NCI-H510A (cell line): ENCODE measurements around the gene BTBD8.

Experiments
- DNase-seq: peaks from one replicate; lab custom pipeline; 2025; lab: John Stamatoyannopoulos, UW

BTBD8 gene

DNA sequence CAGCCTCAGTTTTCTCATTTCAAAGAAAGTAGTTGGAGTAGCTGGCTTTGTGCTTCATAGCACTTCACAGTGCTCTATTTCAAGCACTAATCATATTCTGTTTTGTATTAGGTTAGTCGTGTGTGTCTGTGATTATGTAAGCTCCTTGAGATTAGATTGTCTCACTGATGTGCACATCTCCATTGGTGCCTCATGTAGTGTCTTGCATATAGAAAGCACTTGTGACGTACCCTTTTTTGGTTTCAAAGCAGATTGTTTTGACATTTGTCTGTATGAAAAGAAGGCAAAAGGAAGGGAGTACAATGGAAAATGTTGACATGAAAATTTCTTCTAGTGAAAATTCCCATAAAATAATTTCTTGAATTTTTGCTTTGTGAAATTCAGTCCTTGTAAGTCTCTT is 13.9 kb downstream of the BTBD8 start:
- no peak for DNase-seq

DNA sequence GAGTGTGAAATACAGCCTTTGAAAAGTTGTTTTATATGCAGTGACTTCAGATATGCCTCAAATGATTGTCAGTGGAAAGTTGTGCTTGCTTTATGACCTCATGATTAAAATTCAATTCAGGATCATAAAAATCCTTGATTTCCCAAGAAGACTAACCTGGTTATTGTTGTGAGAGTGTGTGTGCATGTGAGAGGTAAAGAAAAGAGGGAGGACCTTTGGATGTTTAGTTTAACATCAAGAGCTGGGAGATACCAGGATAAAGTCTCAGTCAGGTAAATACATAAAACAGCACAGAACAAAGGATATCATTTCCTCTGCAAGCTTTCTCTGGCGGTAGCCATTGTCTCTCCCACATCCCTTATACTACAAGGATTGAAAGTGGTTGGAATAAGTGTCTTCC is 14.4 kb downstream of the BTBD8 start:
- DNase-seq, result no peak

DNA sequence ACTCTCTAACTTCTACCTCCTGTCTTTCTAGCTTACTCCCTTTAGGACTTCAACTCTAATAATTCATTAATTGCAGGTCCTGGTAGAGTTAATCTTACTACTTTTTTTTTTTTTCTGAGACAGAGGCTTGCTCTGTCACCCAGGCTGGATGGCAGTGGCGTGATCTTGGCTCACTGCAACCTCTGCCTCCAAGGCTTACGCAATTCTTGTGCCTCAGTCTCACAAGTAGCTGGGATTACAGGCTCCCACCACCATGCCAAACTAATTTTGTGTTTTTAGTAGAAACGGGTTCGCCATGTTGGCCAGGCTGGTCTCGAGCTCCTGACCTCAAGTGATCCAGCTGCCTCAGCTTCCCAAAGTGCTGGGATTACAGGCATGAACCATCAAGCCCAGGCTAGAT is 15.7 kb downstream of the BTBD8 start:
- no peak for DNase-seq

DNA sequence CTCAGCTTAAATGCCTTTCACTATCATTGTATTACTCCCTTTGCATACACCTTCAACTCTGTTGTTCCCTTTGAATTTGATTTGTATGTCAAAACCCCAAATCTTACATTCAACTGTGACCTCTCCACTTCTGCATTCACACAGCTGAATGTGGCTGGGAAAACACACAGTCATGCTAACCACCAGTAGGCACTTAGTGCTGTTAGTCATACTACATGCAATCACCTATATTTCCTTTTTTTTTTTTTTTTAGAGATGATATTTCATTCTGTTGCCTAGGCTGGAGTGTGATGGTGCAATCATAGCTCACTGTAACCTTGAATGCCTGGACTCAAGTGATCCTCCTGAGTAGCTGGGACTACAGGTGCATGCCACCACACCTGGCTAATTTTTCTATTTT is 16.2 kb downstream of the BTBD8 start:
- DNase-seq, result no peak

DNA sequence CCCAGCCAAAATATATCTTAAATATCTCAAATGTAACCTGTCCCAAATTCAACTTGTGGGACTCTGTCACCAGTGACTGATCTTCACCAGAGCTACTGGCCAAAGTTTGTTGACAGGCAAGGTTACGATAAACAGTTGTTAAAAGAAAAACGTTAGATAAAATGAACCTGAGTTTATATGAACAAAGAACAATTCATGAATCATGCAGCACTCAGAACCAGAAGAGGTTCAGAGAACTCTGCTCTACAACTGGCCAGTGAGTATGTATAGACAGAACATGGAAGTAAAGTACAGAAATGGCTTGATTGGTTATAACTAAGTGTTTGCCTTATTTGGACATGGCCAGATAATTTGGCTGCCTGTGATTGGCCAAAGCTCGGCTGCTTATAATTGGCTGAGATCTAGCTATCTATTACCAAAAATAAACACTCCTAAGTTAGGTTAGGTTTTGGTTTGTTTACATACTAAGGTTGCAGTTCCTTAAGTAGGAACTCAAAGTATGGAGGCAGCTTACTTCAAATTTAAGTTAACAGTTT is 25.5 kb downstream of the BTBD8 start:
- no peak for DNase-seq

DNA sequence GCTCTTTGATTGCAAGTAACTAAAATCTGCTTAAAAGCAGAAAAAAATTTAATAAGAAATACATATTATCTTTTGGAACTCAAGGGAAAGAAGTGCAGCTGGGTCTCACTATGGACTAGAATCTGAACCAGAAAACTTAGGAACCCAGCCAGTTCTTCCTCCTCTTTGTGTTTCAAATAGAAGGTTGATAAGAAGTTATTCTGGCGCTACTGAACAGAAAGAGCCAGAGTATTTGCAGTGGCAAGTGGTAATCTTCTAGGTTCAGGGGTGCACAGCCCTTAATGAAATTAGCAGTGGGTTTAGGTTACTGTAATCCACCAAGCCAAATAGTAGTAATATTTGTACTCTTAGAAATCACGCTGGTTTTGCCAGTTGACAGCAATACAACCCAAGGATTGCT is 28.5 kb downstream of the BTBD8 start:
- no peak for DNase-seq

DNA sequence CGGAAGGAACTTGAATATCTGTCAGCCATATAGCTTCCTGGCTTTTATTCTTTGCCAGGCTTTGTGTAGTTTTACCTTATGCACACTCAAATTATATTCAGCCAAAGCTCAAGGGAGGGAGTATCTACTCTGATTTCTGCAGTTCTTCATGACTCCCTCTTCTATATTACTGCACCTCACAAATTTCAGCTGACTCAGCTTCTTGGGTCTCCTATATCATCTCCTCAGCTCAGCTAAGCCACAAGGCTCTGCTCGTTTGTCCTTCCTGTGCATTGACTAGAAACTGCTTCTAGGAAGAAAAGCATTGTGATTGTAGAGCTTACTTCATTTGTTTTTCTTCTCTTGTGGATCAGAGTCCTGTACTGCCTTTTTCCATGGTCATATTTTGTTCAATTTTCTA is 37.4 kb downstream of the BTBD8 start:
- DNase-seq, result no peak

DNA sequence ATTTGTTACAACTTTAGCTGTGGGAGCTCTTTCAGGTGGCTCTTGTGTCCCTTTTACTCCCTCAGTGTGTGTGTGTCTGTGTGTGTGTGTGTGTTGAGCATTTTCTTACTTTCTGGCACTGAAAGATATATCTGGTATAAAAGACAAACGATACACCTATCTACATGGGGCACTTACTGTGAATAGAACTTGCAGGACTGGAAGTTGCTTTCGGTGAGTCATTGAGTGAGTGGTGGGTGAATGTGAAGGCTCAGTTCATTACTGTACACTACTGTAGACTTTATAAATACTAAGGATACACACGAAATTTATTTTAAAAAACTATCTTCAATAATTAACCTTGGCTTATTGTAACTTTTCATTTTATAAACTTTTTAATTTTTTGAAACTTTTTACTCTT is 38.7 kb downstream of the BTBD8 start:
- DNase-seq, result no peak

DNA sequence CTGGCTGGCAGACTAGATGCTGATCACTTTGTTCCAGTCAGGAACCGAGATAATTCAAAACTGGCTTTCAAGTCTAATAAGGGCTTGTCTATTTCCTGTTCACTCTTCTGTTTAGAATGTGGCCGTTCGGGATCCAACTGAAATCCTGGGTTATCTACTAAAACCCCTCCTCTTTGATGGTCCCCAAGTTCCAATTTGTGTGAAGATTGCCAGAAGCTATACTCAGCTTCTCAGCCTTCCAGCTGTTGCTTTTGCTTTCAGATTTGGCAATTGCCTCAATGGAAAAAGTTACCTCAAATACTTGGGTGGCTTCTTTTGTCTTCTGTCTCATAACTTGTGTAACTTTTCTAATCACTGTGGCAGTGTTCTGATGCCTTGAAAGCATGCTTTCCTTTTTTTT is 43.7 kb downstream of the BTBD8 start:
- DNase-seq, result no peak

DNA sequence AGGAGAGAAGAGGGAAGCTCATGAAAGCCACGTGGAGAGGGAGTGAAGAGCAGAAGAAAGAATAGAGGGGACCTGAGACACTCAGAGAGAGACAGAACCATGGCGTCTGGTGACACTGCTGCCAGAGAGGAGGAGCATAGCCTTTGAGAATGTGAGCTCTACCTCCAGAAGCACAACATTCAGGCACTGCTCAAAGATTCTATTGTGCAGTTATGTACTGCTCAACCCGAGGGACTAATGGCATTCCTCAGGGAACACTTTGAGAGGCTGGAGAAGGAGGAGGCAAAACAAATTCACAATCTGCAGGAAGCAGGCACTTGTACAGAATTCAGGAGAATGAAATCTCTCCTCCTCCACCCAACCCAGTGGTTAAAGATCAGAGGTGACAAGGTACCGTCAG is 45.1 kb downstream of the BTBD8 start:
- no peak for DNase-seq

DNA sequence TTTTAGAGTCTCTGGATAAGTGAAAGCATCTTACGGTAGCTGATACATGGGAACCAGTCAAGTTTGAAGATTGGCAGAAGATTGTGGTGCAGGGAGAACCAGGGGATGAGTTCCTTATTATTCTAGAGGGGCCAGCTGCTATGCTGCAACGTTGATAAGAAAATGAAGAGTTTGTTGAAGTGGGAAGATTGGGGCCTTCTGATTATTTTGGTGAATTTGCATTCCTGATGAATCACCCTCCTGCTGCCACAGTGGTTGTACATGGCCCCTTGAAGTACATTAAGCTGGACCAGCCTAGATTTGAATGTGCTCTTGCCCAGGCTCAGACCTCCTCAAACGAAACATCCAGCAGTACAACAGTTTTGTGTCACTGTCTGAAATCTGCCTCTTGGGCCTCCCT is 45.9 kb downstream of the BTBD8 start:
- DNase-seq, result no peak

DNA sequence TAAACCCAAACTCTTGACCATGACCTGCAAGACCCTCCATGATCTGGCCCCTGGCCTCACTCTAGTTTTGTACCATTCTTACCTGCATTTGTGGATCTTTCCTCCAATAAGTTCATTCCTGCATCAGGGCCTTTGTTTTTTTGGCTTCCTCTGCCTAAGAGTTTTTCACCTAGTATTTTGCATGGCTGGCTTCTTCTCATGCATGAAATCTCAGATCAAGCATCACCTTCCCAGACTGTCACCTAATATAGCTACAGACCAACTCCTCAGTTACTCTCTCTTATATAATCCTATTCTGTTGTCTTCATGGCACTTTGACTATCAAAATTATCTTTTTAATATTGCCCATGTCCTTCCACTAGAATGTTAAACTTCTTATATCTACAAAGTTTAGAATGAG is 54.2 kb downstream of the BTBD8 start:
- no peak for DNase-seq

DNA sequence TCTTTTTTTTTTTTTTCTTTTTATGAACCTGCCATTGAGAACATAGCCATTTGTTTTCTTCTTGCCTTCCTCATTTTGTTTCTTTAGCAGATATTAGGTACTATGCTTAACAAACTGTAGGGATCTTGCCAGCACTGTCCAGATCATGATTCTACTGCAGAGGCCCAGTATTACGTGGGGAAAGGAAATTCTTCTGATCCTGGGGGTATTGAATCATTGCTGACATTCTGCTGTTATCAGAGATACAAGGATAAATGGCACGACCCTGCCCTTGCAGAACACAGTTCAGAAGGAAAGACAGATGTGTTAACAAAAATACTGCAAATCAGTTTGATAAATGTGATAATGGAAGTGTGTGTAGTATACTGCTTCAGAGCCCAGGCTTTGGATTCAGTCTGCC is 56.2 kb downstream of the BTBD8 start:
- no peak for DNase-seq

DNA sequence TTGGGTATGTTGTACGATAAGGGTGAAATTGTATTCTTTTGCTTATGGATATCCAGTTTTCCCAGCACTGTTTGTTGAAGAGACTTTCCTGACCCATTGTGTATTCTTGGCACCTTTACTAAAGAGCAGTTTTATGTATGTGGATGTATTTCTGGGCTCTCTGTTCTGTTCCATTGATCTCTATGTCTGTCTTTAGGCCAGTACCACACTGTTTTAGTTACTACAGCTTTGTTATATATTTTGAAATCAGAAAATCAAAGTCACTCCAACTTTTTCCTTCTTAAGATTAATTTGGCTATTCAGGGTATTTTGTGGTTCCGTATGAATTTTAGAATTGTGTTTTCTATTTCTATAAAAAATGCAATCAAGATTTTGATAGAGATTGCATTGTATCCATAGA is 74.8 kb downstream of the BTBD8 start:
- no peak for DNase-seq

DNA sequence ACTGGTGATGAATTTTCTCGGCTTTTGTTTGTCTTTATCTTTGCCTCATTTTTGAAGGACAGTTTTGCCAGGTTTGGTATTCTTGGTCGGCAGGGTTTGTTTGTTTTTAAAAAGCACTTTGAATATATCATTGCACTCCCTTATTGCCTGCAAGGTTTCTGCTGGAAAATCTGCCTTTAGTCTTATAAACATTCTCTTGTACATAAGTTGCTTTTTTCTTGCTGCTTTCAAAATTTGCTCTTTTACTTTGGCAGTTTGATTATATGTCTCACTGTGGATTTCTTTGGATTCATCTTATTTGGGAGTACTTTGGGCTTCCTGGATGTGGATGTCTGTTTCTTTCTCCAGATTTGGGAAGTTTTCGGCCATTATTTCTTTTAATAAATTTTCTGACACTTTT is 79.4 kb downstream of the BTBD8 start:
- no peak for DNase-seq

DNA sequence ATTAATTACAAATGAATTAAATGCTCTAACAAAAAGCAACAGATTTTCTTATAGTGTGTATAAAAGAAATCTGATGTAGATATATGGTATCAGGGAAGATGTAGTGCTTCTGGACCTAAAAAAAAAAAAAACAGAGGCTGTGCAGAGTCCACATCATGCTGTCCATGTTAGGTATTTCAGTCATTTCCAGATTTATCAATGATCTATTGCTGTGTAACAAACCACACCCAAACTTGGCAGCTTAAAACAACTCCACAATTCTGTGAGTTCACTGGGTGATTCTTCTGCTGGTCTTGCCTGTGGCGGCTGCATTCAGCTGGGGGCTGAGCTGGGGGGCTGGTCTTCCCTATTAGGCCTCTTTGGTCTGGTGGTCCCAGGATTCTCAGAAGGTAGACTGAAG is 85.2 kb downstream of the BTBD8 start:
- DNase-seq, result no peak

DNA sequence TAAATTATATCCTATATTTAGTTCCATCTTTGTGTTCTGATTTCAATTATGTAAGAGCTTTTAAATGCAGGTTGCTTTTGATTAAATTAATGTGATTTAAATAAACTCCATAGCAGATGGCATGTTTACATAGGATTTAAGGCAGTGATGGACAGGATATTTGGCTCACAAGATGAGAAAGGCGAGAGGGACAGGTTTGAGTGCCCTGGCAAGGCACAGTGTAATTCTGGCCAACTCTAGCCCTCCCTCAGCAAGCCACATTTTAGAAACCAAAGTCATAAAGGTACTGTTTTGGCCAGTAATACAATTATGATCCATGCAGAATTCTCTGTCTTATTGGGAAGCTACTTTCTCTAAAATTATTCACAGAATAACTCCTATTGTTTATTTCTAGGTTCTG is 87.0 kb downstream of the BTBD8 start:
- DNase-seq, result no peak

DNA sequence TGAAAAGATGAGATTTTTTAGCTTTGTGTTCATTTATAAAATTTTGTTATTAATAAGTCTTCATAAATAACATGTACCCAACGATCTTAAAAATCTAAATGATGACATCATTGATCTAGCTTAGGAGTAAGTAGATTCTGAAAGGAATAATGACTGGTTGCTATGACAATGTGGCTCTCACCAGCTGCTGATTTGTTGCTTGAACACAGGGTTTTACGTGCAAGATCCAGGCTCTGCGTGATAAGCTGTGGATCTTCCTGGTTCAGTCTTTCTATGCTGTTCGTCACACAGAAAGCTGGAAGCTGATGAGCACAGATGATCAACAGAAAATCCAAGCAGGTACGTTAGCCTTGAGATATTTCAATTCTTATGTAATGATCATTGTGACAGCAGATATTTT is 88.5 kb downstream of the BTBD8 start:
- no peak for DNase-seq

DNA sequence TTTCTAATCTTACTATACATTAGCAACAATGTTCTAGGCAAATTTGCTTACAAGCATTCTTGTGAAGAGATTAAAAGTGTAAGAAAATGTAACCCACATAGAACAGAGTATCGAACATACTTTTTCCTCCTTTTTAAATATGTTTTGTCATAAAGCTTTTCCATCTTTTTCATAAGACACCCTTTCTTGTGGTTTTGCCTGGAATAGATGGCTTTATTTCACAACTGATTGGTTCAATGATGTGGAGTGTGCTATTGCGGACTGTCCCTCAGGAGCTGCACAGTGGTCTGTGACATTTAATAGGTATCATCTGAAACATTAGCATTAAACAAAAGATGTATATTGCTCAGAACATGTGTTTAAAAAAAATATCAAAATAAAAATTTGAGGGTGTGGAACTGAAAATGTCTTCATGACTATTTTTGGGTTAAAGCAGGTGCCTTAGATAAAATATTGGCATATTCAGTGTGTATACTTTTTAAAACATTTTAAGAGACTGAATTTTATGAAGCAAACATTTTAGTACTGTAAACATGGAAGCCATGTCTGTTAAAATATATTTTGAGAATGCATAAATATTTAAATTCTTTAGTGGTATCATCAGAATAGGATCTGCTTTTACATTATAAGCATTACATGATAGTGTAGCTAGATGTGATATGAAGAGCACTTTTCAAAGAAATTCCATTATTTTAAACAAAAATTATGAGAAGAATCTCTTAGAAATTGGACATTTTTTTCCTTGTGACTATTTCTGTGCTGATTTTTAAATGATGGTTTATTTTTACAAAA is 89.3 kb downstream of the BTBD8 start:
- no peak for DNase-seq

DNA sequence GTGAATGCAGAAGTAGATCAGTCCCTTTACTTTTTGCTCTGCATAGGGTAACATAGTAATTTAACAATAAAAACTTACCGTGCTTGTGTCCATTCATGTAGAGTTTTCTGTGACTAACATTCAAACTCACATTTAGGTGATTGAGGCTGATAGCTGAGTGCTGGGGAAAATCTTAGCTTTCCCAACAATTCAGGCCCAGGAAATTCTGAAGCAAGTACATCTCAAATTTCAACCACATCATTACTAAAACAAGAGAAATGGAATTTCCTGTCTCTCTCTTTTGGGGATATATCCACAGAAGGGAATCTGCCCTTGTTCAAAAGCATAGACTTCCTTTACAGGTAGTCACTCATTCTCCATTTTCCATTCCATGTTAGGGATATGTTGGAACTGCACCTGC is 104.5 kb downstream of the BTBD8 start:
- DNase-seq, result no peak

DNA sequence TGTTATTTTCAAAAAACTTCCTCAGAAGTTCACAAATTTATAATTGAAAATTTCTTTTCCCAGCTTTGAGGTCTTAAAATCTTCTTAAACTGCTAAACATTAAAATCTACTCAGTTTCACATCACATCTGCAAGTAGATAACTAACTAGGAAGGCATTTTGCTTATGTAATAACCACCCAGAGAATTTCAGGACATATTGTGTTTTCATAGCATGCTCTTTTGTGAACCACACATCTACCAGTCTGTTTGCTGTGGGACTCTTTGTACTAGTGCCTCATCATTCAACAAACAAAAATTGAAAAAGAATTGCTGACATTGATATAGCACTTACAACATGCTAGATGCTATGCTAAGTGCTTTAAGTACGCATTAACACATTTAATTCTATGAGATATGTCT is 105.9 kb downstream of the BTBD8 start:
- no peak for DNase-seq

DNA sequence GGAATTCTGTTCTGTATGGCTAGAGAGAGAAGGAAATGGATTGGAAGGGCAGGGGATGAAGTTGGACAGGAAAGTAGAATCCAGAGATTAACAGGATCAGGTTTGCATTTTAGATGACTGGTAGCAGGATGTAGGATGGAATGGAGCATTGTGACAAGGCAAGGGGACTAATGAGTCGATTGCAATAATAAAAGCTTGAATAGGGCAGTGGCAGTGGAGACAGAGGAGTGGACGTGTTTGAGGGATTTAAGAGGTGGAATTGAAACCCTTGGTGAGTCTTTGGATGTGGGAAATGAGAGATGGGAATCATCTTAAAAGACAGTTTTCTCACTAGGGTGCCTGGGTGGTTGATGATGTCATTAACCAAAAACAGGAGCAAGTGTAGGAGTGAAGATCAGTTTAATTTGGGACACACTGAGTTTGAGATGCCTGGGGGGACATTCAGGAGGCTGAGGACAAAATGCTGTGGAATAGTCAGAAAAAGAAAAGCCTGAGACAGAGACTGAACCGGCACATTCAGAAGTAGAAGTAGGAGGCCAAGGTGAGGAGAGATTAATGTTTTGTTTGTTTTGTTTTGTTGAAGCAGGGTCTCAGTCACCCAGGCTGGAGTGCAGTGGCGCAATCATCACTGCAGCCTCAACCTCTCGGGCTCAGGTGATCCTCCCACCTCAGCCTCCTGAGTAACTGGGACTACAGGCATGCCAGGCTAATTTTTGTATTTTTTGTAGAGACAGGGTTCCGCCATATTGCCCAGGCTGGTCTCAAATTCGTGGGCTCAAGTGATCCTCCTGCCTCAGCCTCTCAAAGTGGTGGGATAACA is 108.5 kb downstream of the BTBD8 start:
- DNase-seq, result no peak

DNA sequence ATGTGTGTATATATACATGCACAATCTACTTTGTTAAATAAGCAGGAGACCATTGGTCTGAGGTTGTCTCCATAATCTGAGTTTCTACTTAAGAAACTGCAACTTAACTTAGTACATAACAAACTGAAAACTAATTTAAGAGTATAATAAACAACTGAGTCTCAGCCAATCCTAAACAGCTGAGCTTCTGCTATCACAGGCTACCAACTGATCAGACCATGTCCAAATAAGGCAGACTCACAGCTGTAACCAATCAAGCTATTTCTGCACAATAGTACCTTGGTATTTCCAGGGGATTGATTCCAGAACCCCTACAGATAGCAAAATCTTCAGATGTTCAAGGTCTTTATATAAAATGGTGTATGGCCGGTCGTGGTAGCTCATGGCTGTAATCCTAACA is 111.6 kb downstream of the BTBD8 start:
- DNase-seq, result no peak
